Smooth muscle cell (in vitro differentiated cells): Measurements from ENCODE around the gene PDE9A. TPM values are rescaled to one million over a fixed set of nuclear protein-coding genes. Genes with fewer than 3 reads are reported as not detected.

Experiments used
- DNase-seq: peaks from one replicate; lab custom pipeline; 2025; ENCODE audit not compliant: unreplicated experiment; lab: John Stamatoyannopoulos, UW
- H2AFZ ChIP-seq: fragments of 200-600 bp; sonication (generic); 2 replicates; pipeline ENCODE4 v1.6.0; 2016; ENCODE audit warnings: antibody characterized with exemption, low read depth, mild to moderate bottlenecking
- H3F3A ChIP-seq: fragments of 200-600 bp; sonication (generic); 2 replicates; pipeline ENCODE4 v1.6.0; 2017; ENCODE audit warnings: antibody characterized with exemption, low read depth
- H3K27ac ChIP-seq: fragments of 200-600 bp; sonication (generic); 2 replicates; pipeline ENCODE4 v1.5.1; 2016; ENCODE audit warnings: low read depth, mild to moderate bottlenecking
- H3K27me3 ChIP-seq: fragments of 200-600 bp; sonication (generic); 2 replicates; pipeline ENCODE4 v1.6.1; 2016; ENCODE audit warnings: low read depth, mild to moderate bottlenecking
- H3K36me3 ChIP-seq: fragments of 200-600 bp; sonication (generic); 2 replicates; pipeline ENCODE4 v1.5.1; 2016; ENCODE audit warnings: low read depth
- H3K4me1 ChIP-seq: fragments of 200-600 bp; sonication (generic); 2 replicates; pipeline ENCODE4 v1.5.1; 2016; ENCODE audit warnings: low read depth
- H3K4me2 ChIP-seq: fragments of 200-600 bp; sonication (generic); 2 replicates; pipeline ENCODE4 v1.6.0; 2016; ENCODE audit warnings: mild to moderate bottlenecking
- H3K4me3 ChIP-seq: fragments of 200-600 bp; sonication (generic); 2 replicates; pipeline ENCODE4 v1.5.1; 2016; ENCODE audit warnings: mild to moderate bottlenecking
- H3K79me2 ChIP-seq: fragments of 200-600 bp; sonication (generic); 2 replicates; pipeline ENCODE4 v1.6.0; 2016; ENCODE audit warnings: low read depth, mild to moderate bottlenecking
- H3K9ac ChIP-seq: fragments of 200-600 bp; sonication (generic); 2 replicates; pipeline ENCODE4 v1.6.0; 2016; ENCODE audit warnings: low read depth
- H3K9me3 ChIP-seq: fragments of 200-600 bp; sonication (generic); replicated peaks from 2 replicates; pipeline ENCODE4 v1.5.1; 2016; ENCODE audit warnings: low read depth
- H4K20me1 ChIP-seq: fragments of 200-600 bp; sonication (generic); 2 replicates; pipeline ENCODE4 v1.6.0; 2016; ENCODE audit warnings: low read depth
- CTCF ChIP-seq: fragments of 200-600 bp; sonication (generic); IDR thresholded peaks from 2 replicates; pipeline ENCODE4 v1.5.1; 2017; ENCODE audit warnings: borderline replicate concordance, mild to moderate bottlenecking, antibody characterized with exemption; ENCODE audit not compliant: insufficient read depth, poor library complexity, severe bottlenecking
- WGBS: methylation state at CpG from one replicate; pipeline ENCODE4 v1.1.7; 2016; ENCODE audit warnings: low lambda C conversion rate; 5-methylcytosine and 5-hydroxymethylcytosine counted together
- polyA plus RNA-seq: library from polyadenylated mRNA; unstranded; fragments of >200 nt; fragmentation: Nextera tagmentation; extraction: Ambion mirVana; gene quantifications from 2 replicates; pipeline ENCODE4 v1.2.1, GENCODE V29; 2016
- total RNA-seq: library from RNA; depleted of rRNA; stranded (reverse); fragments of >200 nt; gene quantifications from 2 replicates; pipeline ENCODE4 v1.2.3, GENCODE V29; 2014

Gene PDE9A
- total and polyA plus RNA-seq, 2 experiments from 2014 or later, result 4.3 to 12.3 TPM

- no peaks in the 10 kb centered on the region for H3K9me3 ChIP-seq
- H3K79me2 ChIP-seq, result no peaks in the 10 kb centered on the region
- no peaks in the 10 kb centered on the region for H4K20me1 ChIP-seq
- no peak overlapping the region for H3K27ac ChIP-seq
- H3K36me3 ChIP-seq, result no peaks in the 10 kb centered on the region
- DNase-seq, result no peak
- no peak overlapping the region for H3K4me2 ChIP-seq
- no peak overlapping the region for H3K9ac ChIP-seq
- no peak overlapping the region for H3K4me3 ChIP-seq
- no peak for TF ChIP-seq CTCF
- peaks cover 16% of the 10 kb centered on the region for H3K4me1 ChIP-seq
- no peaks in the 10 kb centered on the region for H3K27me3 ChIP-seq
- H3F3A ChIP-seq, result peaks cover 12% of the 10 kb centered on the region
- no peak overlapping the region for H2AFZ ChIP-seq
- 93% methylated on average over 36 of the region's 36 CpGs for WGBS
Measured at GRCh38 chr21:42637267-42638041, 16.0 kb upstream of the PDE9A start.

GRCh38 chr21:42638266-42638863, 15.1 kb upstream of the PDE9A start:
- TF ChIP-seq CTCF, result no peak
- Histone ChIP-seq H3K27me3 (no peaks in the 10 kb centered on the region), H3K4me2 (no peak overlapping the region)

GRCh38 chr21:42639646-42640152, 13.7 kb upstream of the PDE9A start:
- Histone ChIP-seq H3K9ac (no peak overlapping the region), H3K4me1 (peaks cover 16% of the 10 kb centered on the region), H3K27ac (no peak overlapping the region), H3K4me2 (no peak overlapping the region), H4K20me1 (no peaks in the 10 kb centered on the region), H3K27me3 (no peaks in the 10 kb centered on the region), H3K79me2 (no peaks in the 10 kb centered on the region), H3F3A (peaks cover 12% of the 10 kb centered on the region), H2AFZ (no peak overlapping the region), H3K36me3 (no peaks in the 10 kb centered on the region), H3K9me3 (no peaks in the 10 kb centered on the region), H3K4me3 (no peak overlapping the region)
- 93% methylated on average over 8 of the region's 8 CpGs for WGBS
- DNase-seq, result no peak
- no peak for TF ChIP-seq CTCF

More at GRCh38 chr21:42638266-42638863, 15.1 kb upstream of the PDE9A start:
- Histone ChIP-seq H3F3A (peaks cover 12% of the 10 kb centered on the region), H3K9ac (no peak overlapping the region), H2AFZ (no peak overlapping the region), H3K36me3 (no peaks in the 10 kb centered on the region), H3K9me3 (no peaks in the 10 kb centered on the region), H3K27ac (no peak overlapping the region), H3K79me2 (no peaks in the 10 kb centered on the region), H3K4me1 (peaks cover 16% of the 10 kb centered on the region), H4K20me1 (no peaks in the 10 kb centered on the region), H3K4me3 (no peak overlapping the region)
- WGBS, result 59% methylated on average over 19 of the region's 19 CpGs
- no peak for DNase-seq
